PFSK-1 (cell line): Measurements from ENCODE around the gene UGGT2.

Experiments used
- FOXP2 ChIP-seq: optimal IDR thresholded peaks from 2 replicates; pipeline ENCODE3; 2011; ENCODE audit warnings: borderline replicate concordance, control low read depth, inconsistent platforms; ENCODE audit not compliant: insufficient read depth; ENCODE audit errors: extremely low read length, extremely low read depth
- POLR2AphosphoS5 ChIP-seq: IDR thresholded peaks from 2 replicates; pipeline ENCODE4 v1.6.1; 2012; ENCODE audit warnings: low read depth, mild to moderate bottlenecking, control low read depth, low read length, moderate library complexity
- SIN3A ChIP-seq: IDR thresholded peaks from 2 replicates; pipeline ENCODE4 v1.6.1; 2012; ENCODE audit warnings: mild to moderate bottlenecking, low read length, moderate library complexity, borderline replicate concordance; ENCODE audit not compliant: insufficient read depth
- TAF1 ChIP-seq: IDR thresholded peaks from 2 replicates; pipeline ENCODE4 v1.6.1; 2012; ENCODE audit warnings: low read length, control low read depth, borderline replicate concordance; ENCODE audit not compliant: insufficient read depth
- TF ChIP-seq, protein P1 (sequence below), 2 experiments: IDR thresholded peaks; 2 replicates each; pipeline versions ENCODE4 v1.6.1 to v1.8.0; 2011 to 2012; ENCODE audit warnings: low read depth in 2 of 2, low read length in 2 of 2, control low read depth in 1 of 2, inconsistent platforms in 1 of 2, mild to moderate bottlenecking in 1 of 2, moderate library complexity in 1 of 2; ENCODE audit not compliant: insufficient read depth in 1 of 2

The UGGT2 gene

DNA sequence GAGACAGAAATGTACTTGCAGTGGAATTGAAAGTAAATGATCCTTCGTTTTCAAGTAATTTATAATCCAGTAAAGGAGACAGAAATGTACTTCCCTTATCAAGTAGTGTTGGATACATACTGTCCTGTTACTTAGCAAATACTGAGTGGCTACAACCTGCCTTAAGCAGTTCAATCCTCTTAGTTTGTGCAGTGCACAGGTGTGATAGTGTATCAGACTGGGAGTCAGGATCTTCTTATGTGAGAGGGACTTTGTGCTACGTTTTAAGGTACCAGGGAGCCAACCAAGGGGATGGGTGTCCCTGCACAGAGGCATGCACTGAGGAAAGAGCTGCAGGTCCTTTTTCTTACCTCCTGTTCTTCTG, 265.1 kb downstream of the UGGT2 start:
- TF ChIP-seq FOXP2: no peak
- no peak for TF ChIP-seq POLR2AphosphoS5
- TF ChIP-seq, protein P1, sequence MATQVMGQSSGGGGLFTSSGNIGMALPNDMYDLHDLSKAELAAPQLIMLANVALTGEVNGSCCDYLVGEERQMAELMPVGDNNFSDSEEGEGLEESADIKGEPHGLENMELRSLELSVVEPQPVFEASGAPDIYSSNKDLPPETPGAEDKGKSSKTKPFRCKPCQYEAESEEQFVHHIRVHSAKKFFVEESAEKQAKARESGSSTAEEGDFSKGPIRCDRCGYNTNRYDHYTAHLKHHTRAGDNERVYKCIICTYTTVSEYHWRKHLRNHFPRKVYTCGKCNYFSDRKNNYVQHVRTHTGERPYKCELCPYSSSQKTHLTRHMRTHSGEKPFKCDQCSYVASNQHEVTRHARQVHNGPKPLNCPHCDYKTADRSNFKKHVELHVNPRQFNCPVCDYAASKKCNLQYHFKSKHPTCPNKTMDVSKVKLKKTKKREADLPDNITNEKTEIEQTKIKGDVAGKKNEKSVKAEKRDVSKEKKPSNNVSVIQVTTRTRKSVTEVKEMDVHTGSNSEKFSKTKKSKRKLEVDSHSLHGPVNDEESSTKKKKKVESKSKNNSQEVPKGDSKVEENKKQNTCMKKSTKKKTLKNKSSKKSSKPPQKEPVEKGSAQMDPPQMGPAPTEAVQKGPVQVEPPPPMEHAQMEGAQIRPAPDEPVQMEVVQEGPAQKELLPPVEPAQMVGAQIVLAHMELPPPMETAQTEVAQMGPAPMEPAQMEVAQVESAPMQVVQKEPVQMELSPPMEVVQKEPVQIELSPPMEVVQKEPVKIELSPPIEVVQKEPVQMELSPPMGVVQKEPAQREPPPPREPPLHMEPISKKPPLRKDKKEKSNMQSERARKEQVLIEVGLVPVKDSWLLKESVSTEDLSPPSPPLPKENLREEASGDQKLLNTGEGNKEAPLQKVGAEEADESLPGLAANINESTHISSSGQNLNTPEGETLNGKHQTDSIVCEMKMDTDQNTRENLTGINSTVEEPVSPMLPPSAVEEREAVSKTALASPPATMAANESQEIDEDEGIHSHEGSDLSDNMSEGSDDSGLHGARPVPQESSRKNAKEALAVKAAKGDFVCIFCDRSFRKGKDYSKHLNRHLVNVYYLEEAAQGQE (IDR thresholded peaks at IDR 0.05; ENCODE audit: insufficient read depth in 1 of 2, low read depth in 2 of 2, low read length in 2 of 2): no peak
- no peak for TF ChIP-seq TAF1
- TF ChIP-seq SIN3A: no peak

DNA sequence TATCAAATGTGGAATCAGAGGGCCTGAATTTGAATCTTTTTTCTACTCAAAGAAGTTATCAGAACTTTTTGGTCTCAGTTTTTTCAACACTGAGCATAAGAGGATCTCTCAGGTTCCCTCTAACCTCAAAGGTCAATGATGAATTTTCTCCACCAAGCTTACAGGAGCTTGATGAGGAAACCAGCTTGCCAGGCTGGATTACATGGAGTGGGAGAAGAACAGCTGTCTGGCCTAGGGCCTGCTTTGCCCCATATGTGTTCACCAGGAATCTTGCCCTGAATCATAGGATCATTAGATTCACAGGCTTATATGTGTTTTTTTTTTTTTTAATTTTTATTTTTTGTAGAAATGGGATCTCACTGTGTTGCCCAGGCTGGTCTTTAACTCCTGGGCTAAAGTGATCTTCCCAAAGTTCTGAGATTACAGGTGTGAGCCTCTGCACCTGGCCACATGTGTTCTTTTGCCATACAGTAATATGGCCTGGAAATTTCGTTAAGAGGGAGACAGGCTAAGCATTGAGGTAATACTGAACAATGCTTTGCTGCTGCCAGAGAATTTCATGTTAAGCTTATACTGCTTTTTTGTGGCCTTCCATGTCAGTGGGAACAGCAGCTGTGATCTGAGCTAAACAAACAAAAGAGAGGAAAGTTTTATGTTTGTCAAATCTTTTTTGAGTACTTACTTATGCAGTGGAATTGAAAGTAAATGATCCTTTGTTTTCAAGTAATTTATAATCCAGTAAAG, 265.7 kb downstream of the UGGT2 start:
- TF ChIP-seq SIN3A (no peak), TAF1 (no peak), FOXP2 (no peak), POLR2AphosphoS5 (no peak)
- TF ChIP-seq, protein P1 (IDR thresholded peaks at IDR 0.05; ENCODE audit: insufficient read depth in 1 of 2, low read depth in 2 of 2, low read length in 2 of 2): no peak

DNA sequence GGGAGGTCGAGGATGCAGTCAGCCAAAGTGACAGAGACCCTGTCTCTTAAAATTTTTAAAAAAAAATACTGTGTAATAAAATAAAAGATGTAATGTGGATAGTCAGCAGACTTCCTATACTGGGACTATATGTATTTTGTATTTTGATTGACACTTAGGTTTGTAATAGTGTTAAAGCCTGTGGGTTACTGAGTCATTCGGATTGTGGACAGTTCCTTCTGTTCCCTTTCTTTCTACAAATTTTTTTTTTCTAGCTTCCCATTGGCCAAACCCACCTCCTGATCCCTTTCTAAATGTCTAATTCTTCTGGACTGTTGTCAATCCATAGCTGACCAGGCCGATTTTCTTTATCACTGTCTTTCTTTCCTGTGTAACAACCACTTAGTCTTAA, 268.3 kb downstream of the UGGT2 start:
- TF ChIP-seq FOXP2: no peak
- TF ChIP-seq TAF1: no peak
- TF ChIP-seq, protein P1 (IDR thresholded peaks at IDR 0.05; ENCODE audit: insufficient read depth in 1 of 2, low read depth in 2 of 2, low read length in 2 of 2): no peak
- no peak for TF ChIP-seq POLR2AphosphoS5
- no peak for TF ChIP-seq SIN3A

DNA sequence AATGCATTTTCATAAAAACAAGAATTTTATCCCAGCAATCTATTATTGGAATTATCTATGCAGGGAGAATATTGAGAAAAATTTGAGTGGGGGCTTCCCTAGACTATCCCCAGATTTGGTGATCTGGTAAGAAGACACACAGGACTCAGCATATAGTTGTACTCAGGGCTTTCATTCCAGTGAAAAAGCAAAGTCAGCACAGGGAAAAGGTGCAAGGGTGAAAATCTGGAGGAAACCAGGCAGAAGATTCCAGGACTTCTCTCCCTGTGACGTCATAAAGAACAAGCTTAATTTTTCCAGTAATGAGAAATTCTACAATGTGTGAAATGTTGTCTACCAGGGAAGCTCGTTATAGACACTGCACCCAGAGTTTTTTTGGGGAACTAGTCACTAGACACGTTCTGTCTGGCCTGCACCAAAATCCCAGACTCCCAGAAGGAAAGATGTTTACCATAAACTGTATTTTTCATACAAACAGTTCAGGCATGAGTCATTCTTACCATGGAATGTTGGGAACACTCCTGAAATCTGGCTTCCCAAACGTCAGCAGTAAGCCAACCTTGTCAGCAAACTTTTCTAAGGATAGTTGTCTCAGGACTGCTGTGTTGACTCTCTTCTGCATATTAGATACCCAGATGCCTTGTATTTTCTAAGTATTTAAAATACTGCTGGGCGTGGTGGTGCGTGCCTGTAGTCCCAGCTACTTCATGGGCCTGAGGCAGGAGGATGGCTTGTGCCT, 268.9 kb downstream of the UGGT2 start:
- TF ChIP-seq SIN3A (no peak), FOXP2 (no peak), POLR2AphosphoS5 (no peak), TAF1 (no peak)
- TF ChIP-seq, protein P1 (IDR thresholded peaks at IDR 0.05; ENCODE audit: insufficient read depth in 1 of 2, low read depth in 2 of 2, low read length in 2 of 2): no peak
